ENCODE results near the gene KLHL13. TPM values are rescaled to one million over a fixed set of nuclear protein-coding genes. Genes with fewer than 3 reads are reported as not detected.

The KLHL13 gene
- total RNA-seq, 1 donor, result 13.8 TPM

DNA sequence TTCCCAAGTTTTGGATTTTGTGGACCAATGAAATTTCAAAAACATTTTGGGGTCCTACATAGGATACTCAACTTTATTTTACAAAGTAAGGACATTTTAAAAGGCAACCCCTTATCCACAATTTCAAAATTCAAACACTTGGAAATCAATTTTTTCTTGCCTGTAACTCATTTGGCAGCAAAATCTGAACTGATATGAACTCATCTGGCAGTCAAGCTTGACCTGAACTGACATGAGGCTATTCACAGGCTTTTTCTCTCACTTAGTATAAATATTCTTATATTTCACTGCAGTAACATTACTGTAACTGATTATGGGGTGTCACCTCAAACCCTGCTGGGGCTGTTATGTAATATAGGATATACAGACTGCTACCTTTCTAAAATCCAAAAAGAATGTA lies 116.1 kb downstream of the KLHL13 start:
- Histone ChIP-seq H3K4me3 (ENCODE audit: insufficient read depth, low read length) (no peak overlapping the region), H3K4me1 (ENCODE audit: insufficient read depth, low read length) (no peaks in the 10 kb centered on the region), H3K27me3 (ENCODE audit: insufficient read depth, low read length) (no peaks in the 10 kb centered on the region), H2AFZ (ENCODE audit: low read length) (no peak overlapping the region), H3K4me2 (ENCODE audit: insufficient read depth, low read length) (no peak overlapping the region), H4K20me1 (ENCODE audit: insufficient read depth, low read length) (no peaks in the 10 kb centered on the region), H3K79me2 (ENCODE audit: insufficient read depth, low read length) (no peaks in the 10 kb centered on the region), H3K9me3 (ENCODE audit: low read depth, low read length) (no peaks in the 10 kb centered on the region), H3K36me3 (ENCODE audit: insufficient read depth, low read length) (no peaks in the 10 kb centered on the region), H3K27ac (ENCODE audit: low read depth, low read length) (no peak overlapping the region)
- TF ChIP-seq, protein P1, sequence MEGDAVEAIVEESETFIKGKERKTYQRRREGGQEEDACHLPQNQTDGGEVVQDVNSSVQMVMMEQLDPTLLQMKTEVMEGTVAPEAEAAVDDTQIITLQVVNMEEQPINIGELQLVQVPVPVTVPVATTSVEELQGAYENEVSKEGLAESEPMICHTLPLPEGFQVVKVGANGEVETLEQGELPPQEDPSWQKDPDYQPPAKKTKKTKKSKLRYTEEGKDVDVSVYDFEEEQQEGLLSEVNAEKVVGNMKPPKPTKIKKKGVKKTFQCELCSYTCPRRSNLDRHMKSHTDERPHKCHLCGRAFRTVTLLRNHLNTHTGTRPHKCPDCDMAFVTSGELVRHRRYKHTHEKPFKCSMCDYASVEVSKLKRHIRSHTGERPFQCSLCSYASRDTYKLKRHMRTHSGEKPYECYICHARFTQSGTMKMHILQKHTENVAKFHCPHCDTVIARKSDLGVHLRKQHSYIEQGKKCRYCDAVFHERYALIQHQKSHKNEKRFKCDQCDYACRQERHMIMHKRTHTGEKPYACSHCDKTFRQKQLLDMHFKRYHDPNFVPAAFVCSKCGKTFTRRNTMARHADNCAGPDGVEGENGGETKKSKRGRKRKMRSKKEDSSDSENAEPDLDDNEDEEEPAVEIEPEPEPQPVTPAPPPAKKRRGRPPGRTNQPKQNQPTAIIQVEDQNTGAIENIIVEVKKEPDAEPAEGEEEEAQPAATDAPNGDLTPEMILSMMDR (IDR thresholded peaks at IDR 0.05; ENCODE audit: extremely low read depth, low read depth, low read length), result no peak
- no peak for DNase-seq (ENCODE audit: insufficient read length, low spot score, missing footprints)

- Histone ChIP-seq H3K4me1 (ENCODE audit: insufficient read depth, low read length) (no peaks in the 10 kb centered on the region), H3K79me2 (ENCODE audit: insufficient read depth, low read length) (no peaks in the 10 kb centered on the region), H3K9me3 (ENCODE audit: low read depth, low read length) (no peaks in the 10 kb centered on the region), H4K20me1 (ENCODE audit: insufficient read depth, low read length) (no peaks in the 10 kb centered on the region), H2AFZ (ENCODE audit: low read length) (no peak overlapping the region), H3K4me3 (ENCODE audit: insufficient read depth, low read length) (no peak overlapping the region), H3K4me2 (ENCODE audit: insufficient read depth, low read length) (no peak overlapping the region), H3K36me3 (ENCODE audit: insufficient read depth, low read length) (no peaks in the 10 kb centered on the region), H3K27ac (ENCODE audit: low read depth, low read length) (no peak overlapping the region), H3K27me3 (ENCODE audit: insufficient read depth, low read length) (no peaks in the 10 kb centered on the region)
- no peak for DNase-seq (ENCODE audit: insufficient read length, low spot score, missing footprints)
- TF ChIP-seq, protein P1 (IDR thresholded peaks at IDR 0.05; ENCODE audit: extremely low read depth, low read depth, low read length), result no peak
Measured at GRCh38 chrX:117998171-117998570, 118.4 kb downstream of the KLHL13 start.

- TF ChIP-seq, protein P1 (IDR thresholded peaks at IDR 0.05; ENCODE audit: extremely low read depth, low read depth, low read length), result peak; percentile 36
- Histone ChIP-seq H3K27me3 (ENCODE audit: insufficient read depth, low read length) (no peaks in the 10 kb centered on the region), H3K4me3 (ENCODE audit: insufficient read depth, low read length) (no peak overlapping the region), H2AFZ (ENCODE audit: low read length) (no peak overlapping the region), H3K4me1 (ENCODE audit: insufficient read depth, low read length) (no peaks in the 10 kb centered on the region), H3K9me3 (ENCODE audit: low read depth, low read length) (no peaks in the 10 kb centered on the region), H3K4me2 (ENCODE audit: insufficient read depth, low read length) (no peak overlapping the region), H4K20me1 (ENCODE audit: insufficient read depth, low read length) (no peaks in the 10 kb centered on the region), H3K36me3 (ENCODE audit: insufficient read depth, low read length) (no peaks in the 10 kb centered on the region), H3K79me2 (ENCODE audit: insufficient read depth, low read length) (no peaks in the 10 kb centered on the region), H3K27ac (ENCODE audit: low read depth, low read length) (no peak overlapping the region)
- no peak for DNase-seq (ENCODE audit: insufficient read length, low spot score, missing footprints)
Measured at GRCh38 chrX:117996918-117997480, 119.6 kb downstream of the KLHL13 start.

- Histone ChIP-seq H3K79me2 (ENCODE audit: insufficient read depth, low read length) (no peaks in the 10 kb centered on the region), H3K9me3 (ENCODE audit: low read depth, low read length) (no peaks in the 10 kb centered on the region), H3K4me1 (ENCODE audit: insufficient read depth, low read length) (no peaks in the 10 kb centered on the region), H3K4me3 (ENCODE audit: insufficient read depth, low read length) (no peak overlapping the region), H3K27ac (ENCODE audit: low read depth, low read length) (no peak overlapping the region), H3K27me3 (ENCODE audit: insufficient read depth, low read length) (no peaks in the 10 kb centered on the region), H2AFZ (ENCODE audit: low read length) (no peak overlapping the region), H4K20me1 (ENCODE audit: insufficient read depth, low read length) (no peaks in the 10 kb centered on the region), H3K4me2 (ENCODE audit: insufficient read depth, low read length) (no peak overlapping the region), H3K36me3 (ENCODE audit: insufficient read depth, low read length) (no peaks in the 10 kb centered on the region)
- DNase-seq (ENCODE audit: insufficient read length, low spot score, missing footprints), result no peak
- TF ChIP-seq, protein P1 (IDR thresholded peaks at IDR 0.05; ENCODE audit: extremely low read depth, low read depth, low read length), result no peak
Measured at GRCh38 chrX:117996408-117996807, 120.2 kb downstream of the KLHL13 start.

All from osteoblast (primary cell).